Brain microvascular endothelial cell (primary cell): Measurements from ENCODE around the gene SLC35C1.

Experiments
- DNase-seq: peaks from one replicate; pipeline ENCODE4 v3.0.0-alpha.2; 2020
- H3K27ac ChIP-seq: fragments of 250-450 bp; sonication (Bioruptor Pico); 2 replicates; pipeline ENCODE4 v1.5.1; 2020; ENCODE audit warnings: mild to moderate bottlenecking, moderate library complexity
- H3K27me3 ChIP-seq: fragments of 250-450 bp; sonication (Bioruptor Pico); replicated peaks from 2 replicates; pipeline ENCODE4 v1.5.1; 2020; ENCODE audit warnings: mild to moderate bottlenecking
- H3K36me3 ChIP-seq: fragments of 250-450 bp; sonication (Bioruptor Pico); replicated peaks from 2 replicates; pipeline ENCODE4 v1.5.1; 2020; ENCODE audit warnings: mild to moderate bottlenecking
- H3K4me3 ChIP-seq: 2 replicates; pipeline ENCODE4 v1.5.1; 2011; ENCODE audit warnings: low read depth, mild to moderate bottlenecking, control low read depth, low read length, moderate library complexity
- in situ Hi-C: cut with HindIII; loops from 2 replicates; pipeline ENCODE4 v1.10.0; 2017; ENCODE audit warnings: low sequenced_read_pairs, low pct_ligation_motif_present
- TF ChIP-seq, protein P1 (sequence below): IDR thresholded peaks from 2 replicates; pipeline ENCODE4 v1.5.1; 2011; ENCODE audit warnings: low read depth, mild to moderate bottlenecking, moderate library complexity, low read length, control low read depth, inconsistent platforms; ENCODE audit errors: missing control alignments

The SLC35C1 gene

GRCh38 chr11:45852018-45852711 lies 47.2 kb downstream of the SLC35C1 start:
- no peak overlapping the region for H3K27ac ChIP-seq
- H3K4me3 ChIP-seq, result no peak overlapping the region
- H3K27me3 ChIP-seq, result no peaks in the 10 kb centered on the region
- H3K36me3 ChIP-seq, result peaks cover 3% of the 10 kb centered on the region
- no peak for DNase-seq
- TF ChIP-seq, protein P1, sequence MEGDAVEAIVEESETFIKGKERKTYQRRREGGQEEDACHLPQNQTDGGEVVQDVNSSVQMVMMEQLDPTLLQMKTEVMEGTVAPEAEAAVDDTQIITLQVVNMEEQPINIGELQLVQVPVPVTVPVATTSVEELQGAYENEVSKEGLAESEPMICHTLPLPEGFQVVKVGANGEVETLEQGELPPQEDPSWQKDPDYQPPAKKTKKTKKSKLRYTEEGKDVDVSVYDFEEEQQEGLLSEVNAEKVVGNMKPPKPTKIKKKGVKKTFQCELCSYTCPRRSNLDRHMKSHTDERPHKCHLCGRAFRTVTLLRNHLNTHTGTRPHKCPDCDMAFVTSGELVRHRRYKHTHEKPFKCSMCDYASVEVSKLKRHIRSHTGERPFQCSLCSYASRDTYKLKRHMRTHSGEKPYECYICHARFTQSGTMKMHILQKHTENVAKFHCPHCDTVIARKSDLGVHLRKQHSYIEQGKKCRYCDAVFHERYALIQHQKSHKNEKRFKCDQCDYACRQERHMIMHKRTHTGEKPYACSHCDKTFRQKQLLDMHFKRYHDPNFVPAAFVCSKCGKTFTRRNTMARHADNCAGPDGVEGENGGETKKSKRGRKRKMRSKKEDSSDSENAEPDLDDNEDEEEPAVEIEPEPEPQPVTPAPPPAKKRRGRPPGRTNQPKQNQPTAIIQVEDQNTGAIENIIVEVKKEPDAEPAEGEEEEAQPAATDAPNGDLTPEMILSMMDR, result no peak
- in situ Hi-C loops, result no loop called here

- Histone ChIP-seq H3K27me3 (no peaks in the 10 kb centered on the region), H3K36me3 (peaks cover 3% of the 10 kb centered on the region), H3K4me3 (no peak overlapping the region), H3K27ac (no peak overlapping the region)
- DNase-seq, result no peak
- TF ChIP-seq, protein P1, result no peak
- in situ Hi-C loops, result no loop called here
These were observed 47.8 kb downstream of the SLC35C1 start for GRCh38 chr11:45852712-45853101.

- TF ChIP-seq, protein P1, result no peak
- Histone ChIP-seq H3K4me3 (no peak overlapping the region), H3K27ac (no peak overlapping the region), H3K27me3 (no peaks in the 10 kb centered on the region), H3K36me3 (peaks cover 3% of the 10 kb centered on the region)
- in situ Hi-C loops, result no loop called here
- no peak for DNase-seq
These were observed 48.6 kb downstream of the SLC35C1 start for GRCh38 chr11:45853332-45854219.

GRCh38 chr11:45855308-45855707 lies 50.4 kb downstream of the SLC35C1 start:
- no peaks in the 10 kb centered on the region for H3K27me3 ChIP-seq
- in situ Hi-C loops, result no loop called here
- H3K4me3 ChIP-seq, result no peak overlapping the region
- DNase-seq, result no peak
- TF ChIP-seq, protein P1, result no peak
- H3K27ac ChIP-seq, result no peak overlapping the region
- peaks cover 6% of the 10 kb centered on the region for H3K36me3 ChIP-seq

- Histone ChIP-seq H3K27ac (no peak overlapping the region), H3K4me3 (no peak overlapping the region), H3K36me3 (peaks cover 6% of the 10 kb centered on the region), H3K27me3 (no peaks in the 10 kb centered on the region)
- no peak for DNase-seq
- in situ Hi-C loops, result no loop called here
- TF ChIP-seq, protein P1, result no peak
These were observed 51.1 kb downstream of the SLC35C1 start for GRCh38 chr11:45856044-45856468.
